ENCODE data around the gene DNLZ. TPM values are rescaled to one million over a fixed set of nuclear protein-coding genes. Genes with fewer than 3 reads are reported as not detected.

Gene DNLZ
- total RNA-seq, 1 donor = 8.2 TPM

DNA sequence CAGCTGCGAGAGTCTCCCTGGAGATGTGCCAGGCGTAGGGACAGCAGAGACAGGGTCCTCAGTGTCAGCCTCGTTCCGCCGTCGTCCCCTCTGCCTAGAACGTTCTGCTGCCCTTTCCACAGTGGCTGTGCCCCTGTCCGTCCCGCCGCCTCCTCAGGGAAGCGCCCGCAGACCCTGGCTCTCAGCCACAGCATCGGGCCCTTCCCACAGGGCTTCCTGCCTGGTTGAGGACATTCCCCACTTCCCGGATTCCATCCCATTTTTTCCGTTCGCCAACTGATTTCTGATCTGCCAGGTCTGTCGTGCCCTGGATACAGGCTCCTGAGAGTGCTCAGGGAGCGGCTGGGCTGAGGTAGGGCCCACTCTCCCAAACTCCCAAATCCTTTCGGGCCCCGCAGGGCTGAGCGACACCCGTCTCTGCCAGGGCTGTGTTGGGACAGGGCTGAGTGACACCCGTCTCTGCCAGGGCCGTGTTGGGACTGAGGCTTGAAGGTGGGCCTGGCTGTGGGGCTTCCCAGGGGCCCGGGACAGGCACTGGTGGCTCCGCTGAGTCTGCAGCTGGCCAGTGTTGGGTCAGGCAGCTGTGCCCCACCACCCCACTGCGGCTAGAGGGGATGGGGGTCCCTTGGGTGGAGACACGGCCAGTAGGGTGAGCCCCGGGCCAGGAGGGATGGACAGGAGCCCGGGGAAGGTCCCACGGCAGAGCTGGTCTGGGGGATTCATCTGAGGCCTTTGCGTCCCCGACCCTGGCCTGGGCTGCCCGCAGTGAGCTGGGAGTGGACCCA is 15.9 kb downstream of the DNLZ start:
- DNase-seq (ENCODE audit: low read depth) = no peak
- H3K4me3 ChIP-seq (ENCODE audit: low read depth, low read length) = no peak overlapping the region
- TF ChIP-seq, protein P1, sequence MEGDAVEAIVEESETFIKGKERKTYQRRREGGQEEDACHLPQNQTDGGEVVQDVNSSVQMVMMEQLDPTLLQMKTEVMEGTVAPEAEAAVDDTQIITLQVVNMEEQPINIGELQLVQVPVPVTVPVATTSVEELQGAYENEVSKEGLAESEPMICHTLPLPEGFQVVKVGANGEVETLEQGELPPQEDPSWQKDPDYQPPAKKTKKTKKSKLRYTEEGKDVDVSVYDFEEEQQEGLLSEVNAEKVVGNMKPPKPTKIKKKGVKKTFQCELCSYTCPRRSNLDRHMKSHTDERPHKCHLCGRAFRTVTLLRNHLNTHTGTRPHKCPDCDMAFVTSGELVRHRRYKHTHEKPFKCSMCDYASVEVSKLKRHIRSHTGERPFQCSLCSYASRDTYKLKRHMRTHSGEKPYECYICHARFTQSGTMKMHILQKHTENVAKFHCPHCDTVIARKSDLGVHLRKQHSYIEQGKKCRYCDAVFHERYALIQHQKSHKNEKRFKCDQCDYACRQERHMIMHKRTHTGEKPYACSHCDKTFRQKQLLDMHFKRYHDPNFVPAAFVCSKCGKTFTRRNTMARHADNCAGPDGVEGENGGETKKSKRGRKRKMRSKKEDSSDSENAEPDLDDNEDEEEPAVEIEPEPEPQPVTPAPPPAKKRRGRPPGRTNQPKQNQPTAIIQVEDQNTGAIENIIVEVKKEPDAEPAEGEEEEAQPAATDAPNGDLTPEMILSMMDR (IDR thresholded peaks at IDR 0.05; ENCODE audit: insufficient read depth, low read depth, low read length) = no peak

DNA sequence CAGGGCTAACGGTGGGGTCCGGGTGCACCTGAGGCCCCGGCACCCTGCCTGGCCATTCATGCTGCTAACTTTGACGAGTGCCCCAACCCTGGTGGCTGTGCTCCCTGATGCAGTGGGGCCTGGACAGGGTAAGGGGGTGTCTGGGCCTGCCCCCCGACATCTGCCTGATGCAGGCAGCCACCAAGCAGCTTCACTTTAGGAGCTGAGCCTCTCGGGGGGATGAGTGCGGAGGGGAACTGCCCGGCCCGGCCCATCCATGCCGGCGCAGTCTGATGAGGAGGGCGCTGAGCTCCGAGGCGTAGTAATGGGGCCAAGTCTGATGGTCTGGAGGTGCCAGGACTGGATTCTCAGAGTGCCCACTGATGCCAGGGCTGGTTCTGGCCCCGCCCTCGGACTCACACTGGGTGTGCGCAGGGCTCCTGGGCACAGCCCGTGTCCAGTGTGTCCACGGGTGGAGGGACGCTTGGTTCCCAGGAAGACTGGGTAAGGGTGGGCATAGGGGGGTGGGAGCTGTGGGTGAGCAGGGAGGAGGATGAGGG is 16.5 kb downstream of the DNLZ start:
- no peak overlapping the region for H3K4me3 ChIP-seq (ENCODE audit: low read depth, low read length)
- DNase-seq (ENCODE audit: low read depth) = no peak
- TF ChIP-seq, protein P1 (IDR thresholded peaks at IDR 0.05; ENCODE audit: insufficient read depth, low read depth, low read length) = no peak

DNA sequence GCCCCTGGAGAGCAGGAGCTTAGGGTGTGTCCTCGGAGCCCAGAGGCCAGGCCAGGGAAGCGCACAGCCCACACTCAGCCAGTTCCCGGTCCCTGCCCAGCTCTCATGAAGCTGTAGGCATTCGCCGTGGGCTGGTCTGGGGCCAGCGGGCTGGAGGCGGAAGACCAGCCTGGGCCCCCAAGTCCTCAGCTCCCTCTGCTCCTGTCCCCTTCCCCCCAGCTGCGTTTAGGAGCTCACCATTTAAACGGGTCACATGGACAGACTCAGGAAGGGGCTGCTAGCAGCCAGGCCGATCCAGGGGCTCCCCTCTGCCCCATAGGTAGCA is 17.4 kb downstream of the DNLZ start:
- H3K4me3 ChIP-seq (ENCODE audit: low read depth, low read length) = no peak overlapping the region
- TF ChIP-seq, protein P1 (IDR thresholded peaks at IDR 0.05; ENCODE audit: insufficient read depth, low read depth, low read length) = no peak
- DNase-seq (ENCODE audit: low read depth) = no peak

DNA sequence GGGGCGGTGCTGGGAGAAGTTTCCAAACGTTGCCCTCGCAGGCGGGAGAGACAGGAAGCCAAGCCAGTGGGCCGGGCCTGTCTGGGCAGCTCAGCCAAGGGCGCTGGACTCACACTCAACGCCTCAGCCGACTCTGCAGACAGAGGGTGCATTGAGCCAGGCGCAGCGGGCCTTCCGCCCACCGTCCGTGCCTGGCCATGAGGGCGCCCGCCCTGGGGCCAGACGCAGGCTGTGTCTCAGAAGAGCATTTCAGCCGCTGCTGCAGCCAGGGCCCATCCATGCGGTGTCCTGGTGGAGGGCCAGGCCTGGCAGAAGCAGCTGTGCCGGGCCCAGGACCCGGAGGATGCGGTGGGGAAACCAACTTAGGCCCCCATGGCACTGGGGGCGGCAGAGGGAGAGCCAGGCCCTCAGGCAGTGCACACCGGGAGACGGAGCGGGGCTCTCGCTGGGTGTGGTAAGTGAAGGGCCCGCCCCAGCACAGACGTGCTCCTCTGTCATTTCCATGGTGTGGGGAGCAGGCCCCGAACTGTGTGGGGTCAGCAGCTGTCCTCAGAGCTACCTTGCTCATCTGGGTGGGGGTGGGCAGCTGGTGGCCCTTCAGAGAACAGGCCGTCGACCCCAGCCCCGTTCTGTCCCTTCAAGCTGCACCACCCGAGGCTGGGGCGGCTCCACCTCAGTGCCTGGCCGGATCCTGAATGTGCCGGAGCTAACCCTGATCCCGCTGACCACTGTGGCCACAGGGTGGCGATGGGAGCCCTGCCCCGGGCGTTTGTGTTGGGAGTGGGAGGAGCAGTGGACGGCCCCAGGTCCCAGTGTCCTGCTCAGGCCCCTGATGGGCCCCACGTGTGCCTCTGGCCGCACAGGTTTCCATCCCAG is 18.0 kb downstream of the DNLZ start:
- H3K4me3 ChIP-seq (ENCODE audit: low read depth, low read length) = no peak overlapping the region
- peak; percentile 64 for DNase-seq (ENCODE audit: low read depth)
- TF ChIP-seq, protein P1 (IDR thresholded peaks at IDR 0.05; ENCODE audit: insufficient read depth, low read depth, low read length) = peak; percentile 63

DNA sequence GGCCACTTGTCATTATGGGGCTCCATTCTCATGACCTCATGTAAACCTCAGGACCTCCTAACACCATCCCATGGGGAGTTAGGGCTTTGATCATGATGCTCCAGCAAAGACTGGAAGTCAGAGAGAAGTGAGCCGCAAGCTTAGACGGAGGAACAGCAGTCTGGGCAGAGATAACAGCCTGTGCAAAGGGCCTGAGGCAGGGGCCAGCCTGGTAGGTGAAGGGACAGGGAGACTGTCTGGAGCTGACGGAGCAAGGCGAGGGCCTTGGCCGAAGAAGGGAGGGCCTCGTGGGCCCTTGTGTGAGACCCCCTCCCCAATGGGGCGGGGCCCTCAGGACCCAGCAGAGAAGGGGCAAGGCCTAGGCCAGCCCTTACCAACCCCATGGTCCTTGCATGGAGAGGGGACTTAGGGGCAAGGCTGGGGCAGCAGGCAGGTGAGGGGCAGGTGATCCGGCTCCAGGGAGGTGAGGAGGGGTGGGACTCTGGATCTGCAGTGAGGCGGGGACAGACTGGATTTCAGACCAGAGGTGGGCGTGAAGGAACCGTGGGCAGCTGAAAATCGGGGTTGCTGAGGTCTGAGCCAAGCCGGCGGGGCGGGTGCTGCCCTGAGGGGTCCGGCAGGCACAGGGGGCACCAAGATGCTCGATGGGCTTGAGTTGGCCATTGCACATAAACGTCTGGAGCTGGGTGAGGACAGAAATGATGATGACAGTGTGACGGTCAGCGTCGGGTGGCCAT is 18.8 kb downstream of the DNLZ start:
- TF ChIP-seq, protein P1 (IDR thresholded peaks at IDR 0.05; ENCODE audit: insufficient read depth, low read depth, low read length) = no peak
- DNase-seq (ENCODE audit: low read depth) = no peak
- no peak overlapping the region for H3K4me3 ChIP-seq (ENCODE audit: low read depth, low read length)

DNA sequence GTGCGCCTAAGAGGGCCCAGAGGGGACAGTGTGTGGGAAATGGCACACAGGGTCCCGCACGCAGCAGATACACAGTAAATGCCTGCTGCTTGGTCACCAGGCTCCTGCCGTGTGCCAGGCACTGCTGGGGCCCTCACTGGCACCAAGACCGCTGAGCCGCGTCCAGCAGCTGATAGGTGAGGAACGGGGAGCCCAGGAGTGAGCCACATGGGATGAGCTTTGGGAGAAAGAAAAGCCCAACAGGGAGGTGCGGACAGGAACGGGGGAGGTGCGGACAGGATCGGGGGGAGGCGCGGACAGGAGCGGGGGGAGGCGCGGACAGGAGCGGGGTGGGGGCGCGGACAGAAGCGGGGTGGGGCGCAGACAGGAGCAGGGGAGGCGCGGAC is 19.7 kb downstream of the DNLZ start:
- TF ChIP-seq, protein P1 (IDR thresholded peaks at IDR 0.05; ENCODE audit: insufficient read depth, low read depth, low read length) = no peak
- DNase-seq (ENCODE audit: low read depth) = no peak
- H3K4me3 ChIP-seq (ENCODE audit: low read depth, low read length) = no peak overlapping the region

Data from fibroblast of villous mesenchyme (primary cell).